Stimulated activated CD8-positive, alpha-beta memory T cell treated with anti-CD3 and anti-CD28 coated beads, Interleukin-7, amount 100 ng/mL, for 4 hours (primary cell): Measurements from ENCODE around the gene ABR.
"Not testable (repeated sequence)": the region's sequence is repeated elsewhere in the genome, so short reads cannot be mapped to it uniquely, and the experiment has no call there.

Source experiments
- DNase-seq, 2 donors: peaks; one replicate each; pipeline ENCODE4 v3.0.0-alpha.2; 2020; ENCODE audit warnings: low read depth in 2 of 2

Gene ABR

DNA sequence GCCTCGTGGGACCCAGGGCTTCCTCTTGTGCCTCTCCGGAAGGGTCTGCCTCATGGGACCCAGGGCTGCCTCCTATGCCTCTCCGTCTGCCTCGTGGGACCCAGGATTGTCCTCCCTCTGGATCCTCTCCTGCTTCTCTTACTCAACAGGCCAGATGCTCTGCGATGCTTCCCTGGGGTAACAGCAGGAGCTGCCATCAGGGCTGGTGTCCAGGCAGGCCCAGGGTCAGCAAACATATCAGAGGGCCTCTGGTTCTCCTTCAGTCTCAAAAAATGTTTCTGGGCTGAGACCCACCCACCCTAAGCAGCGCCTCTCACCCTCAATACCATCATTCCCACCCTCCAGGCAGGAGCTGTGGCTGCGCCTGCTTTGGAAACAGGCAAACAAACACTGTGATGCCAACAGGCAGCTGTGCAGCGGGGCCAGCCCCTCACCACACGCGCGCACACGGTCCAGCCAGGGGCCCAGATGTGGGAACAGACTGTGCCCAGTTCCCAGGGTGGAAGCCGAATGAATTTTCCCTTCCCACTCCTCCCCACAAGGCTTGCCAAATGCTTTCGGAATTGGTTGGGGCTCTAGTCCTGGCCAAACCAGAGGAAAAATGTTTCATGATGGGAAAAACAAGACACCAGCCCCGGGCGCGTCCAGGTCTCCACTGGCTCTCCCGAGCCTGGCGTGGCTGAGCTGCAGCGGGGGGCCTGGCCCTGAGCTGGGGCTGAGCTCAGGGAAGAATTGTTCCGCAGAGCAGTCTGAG, 171.6 kb downstream of the ABR start:
- DNase-seq = no peak

DNA sequence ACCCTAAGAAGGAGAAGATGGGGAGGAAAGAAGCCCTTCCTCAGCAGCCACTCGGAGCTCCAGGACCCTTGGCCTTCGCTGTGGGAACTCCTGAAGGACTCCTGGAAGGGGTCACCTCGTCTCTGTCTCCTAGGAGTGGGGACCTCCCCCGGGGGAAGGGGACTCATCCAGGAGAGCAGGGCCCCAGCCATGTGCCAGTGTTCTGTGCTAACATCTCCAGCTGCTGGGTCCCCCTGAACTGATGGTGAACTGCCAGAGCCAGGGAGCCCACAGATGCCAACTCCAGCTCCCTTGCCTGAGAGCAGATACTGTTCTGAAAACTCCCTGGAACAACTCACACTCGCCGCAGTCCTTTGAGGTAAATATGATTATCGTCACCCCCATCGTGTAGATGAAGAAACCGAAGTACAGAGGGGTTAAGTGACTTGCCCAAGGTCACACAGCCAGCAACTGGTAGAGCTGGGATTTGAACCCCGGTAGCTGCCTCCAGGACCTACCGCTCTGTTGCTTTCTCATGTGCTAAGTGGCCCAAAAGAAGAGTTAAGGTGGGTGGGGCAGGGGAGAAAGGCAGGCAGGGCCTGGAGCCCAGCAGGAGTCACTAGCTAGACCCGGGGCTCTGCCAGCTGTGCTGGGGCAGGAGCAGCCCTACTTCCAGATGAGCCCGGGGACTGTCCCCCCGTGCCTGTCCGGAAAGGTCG, 172.3 kb downstream of the ABR start:
- no peak for DNase-seq

DNA sequence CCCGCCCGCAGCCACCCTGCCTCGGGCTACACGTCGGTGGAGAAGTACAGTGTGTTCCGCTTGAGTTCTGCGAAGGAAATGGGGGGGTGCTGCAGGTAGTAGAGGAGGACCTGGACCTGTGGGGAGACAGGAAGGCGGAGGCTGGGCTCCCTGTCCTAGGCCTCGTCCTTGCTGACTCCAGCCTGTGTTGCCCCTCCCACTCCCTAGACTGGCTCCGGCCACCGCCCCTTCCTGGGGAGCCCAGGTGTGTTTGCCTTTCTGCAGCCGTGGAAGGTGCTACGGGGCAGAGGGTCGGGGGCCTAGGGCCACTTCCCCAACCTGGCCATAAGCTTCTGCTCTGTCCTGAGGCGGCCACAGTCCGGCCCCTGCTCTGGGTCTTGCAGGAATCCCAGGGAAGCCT, 173.7 kb downstream of the ABR start:
- no peak for DNase-seq

DNA sequence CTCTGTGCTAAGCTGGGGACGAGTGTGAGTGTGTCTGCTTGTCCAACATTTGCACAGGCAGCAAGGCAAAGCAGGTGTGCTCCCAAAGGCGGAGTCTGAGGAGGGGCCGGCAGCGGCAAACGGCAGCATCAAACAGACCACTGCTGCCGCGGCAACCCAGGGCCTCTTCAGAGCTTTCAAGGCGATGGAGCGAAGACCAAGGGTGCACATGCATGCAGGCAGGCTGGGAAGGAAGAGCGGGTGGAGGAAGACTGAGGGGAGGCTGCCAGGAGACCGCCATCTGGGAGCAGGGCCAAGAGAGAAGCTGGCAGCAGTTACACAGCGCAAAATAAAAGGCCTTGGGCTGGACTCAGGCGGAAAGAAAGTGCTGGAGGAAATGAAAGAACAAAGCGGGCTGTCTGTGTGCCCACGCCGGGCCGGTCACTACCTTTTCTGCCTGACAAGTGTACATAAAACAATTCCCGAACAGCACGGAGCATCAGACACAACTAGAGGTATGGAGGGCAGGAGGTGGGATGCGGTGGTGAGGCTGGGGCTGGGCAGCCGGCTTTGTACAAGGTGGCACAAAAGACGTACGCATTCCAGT, 174.3 kb downstream of the ABR start:
- no peak for DNase-seq

DNA sequence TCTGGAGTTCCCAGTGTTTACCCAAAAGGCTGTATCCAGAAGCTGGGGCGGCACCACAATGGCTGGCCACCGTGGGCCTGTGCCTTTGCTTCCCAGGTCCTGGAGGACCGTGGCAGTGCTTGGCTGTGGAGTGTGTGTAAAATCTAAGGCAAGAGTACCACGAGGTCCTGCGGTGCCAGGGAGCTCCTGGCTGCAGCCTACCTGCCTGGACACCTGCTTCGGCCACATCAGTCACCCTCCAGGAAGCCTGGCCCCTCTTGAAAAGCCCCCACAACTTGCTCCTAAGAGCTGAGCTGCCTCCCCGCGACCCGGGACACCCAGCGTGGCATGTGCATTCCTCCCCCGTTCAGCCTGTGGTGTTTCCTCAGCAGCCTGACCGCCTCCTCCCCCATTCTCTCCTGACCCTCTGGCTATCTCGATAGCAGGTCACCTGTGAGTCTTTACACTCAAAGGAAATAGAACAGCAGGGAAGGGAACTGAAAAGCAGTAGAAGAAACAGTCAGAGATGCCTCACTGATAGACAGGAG, 174.9 kb downstream of the ABR start:
- no peak for DNase-seq

DNA sequence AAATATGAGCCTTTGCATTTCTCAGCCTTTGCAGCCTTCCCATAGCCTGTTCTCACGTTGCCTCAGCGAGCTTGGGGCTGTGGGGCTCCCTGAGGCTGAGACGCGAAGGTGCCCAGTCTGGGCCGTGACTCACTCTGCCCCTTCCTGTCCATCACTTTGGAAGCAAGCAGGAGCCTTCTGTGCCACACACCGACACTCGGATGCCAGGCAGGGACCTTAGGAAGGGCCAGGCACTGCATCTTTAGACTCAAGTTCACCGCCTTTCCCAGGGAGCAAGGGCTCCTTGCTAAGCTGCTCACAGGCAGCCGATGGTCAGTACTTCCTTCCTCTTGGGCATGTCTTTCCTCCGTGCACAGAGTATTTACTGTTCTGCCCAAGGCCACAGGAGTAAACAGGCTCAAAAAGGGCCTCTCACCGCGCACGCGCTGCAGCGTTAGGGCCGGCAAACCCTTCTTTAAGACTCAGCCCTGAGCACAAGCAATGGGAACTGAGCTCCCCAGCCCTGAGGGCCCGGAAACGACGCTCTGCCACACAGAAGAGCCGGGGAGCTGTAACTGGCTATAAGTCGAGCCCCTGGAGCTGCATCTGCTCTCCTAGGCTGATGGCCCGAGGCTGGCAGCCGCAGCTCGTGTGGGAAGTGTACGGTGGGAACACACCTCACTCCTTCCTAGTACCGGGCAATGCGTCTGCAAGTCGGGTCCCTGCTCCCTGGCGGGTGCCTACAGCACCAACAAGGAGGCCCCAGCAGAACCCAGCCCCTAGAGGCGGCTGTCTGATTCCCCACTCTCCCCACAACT, 175.6 kb downstream of the ABR start:
- DNase-seq = no peak

DNA sequence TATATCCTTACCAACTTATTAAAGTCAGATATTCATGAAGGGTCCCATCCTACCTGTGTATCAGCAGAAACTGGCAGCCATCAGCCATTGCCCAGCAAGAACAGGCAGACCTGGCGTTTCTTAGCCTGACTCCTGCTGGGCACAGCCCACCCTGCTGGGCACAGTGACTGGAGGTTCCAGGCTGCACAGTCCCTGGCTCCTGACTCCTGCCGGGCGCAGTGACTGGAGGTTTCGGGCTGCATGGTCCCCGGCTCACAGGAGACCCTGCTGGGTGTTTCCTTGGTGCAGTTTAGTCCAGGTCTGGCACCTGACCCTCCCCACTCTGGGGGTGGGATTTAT, 176.2 kb downstream of the ABR start:
- no peak for DNase-seq

DNA sequence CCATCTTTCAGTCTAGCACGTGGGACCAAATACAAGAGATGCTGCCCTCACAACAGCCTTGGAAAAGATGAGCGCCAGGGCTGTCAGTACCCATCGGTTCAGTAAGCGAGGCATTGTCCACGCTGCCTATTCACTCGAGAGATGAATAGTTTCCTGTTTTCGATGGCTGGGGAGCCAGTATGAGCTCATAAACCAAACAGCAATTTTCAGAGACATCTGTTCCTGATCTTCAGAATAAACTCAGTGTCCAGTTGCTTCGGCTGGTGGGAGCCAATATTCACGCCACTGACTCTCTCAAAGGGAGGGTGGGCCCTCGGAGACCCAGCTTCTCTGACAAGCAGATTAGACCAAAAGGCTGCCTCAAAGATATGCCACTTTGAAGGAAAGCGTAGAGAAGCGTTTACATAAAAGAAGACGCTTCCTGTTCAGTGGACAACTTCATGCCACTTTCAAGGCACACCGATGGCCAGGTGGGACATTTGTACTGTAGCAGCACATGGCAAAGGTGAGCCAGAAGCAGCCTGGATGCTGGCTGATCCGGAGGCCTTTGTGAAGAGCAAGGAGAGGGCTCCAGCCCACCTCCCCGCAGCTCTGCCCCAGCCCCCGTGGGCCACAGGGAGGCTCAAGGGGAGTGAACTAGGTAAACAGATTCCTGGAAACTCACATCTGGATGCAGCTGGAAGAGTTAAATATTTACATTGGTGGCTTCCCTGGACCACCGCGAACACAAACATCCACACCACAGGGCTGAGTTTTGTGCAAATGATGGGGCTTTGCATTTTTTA, 176.8 kb downstream of the ABR start:
- DNase-seq = no peak

DNA sequence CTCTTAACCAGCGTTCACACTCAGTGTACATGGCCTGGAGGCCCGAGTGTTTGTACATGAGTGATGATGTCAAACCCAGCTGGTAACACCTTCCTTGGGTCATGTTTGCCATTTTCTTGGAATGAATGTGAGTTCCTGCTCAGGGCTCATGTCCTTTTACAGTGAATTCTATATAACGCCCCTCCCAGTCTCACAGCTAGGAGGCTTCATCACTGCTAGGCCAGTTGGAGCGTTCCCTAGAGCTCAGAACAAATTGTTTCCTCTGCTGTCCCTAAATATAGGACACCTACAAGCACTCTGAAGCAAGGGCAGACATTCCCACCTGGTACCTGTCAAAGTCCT, 177.4 kb downstream of the ABR start:
- no peak for DNase-seq

DNA sequence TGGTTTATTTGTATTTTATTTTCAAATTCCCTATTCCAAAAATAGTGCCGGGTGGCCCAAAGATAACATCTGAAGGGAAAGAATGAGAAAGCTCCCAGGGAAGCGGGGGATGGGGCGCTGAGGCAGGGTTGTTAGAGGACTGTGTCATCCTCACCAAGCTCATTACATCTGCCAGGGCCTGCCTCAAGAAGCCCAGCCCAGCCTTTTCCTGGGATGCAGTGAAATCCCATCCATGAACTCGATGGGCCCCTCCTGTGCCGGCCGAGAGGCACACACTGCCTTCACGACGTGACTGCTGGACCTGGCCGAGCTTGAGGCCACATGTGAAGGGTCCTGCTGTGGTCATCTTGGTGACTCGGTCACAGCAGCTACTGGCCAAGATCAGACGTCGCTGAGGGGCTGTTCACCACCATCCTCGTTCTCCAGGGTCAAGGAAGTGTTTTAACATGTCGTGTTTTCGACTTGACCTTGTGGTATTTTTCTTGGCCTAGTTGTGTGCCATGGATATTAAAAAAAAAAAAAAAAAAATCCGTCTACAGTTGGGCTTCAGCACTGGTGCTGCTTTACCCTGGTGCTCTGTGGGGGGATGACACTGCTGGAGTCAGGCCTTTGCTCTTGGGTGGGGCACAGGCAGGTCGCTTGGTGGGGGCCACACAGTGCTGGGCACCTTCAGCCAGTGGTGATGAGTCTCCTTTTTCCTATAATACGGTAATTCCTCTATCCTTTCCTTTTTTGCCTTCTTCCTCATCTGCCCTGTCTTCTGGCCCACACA, 178.0 kb downstream of the ABR start:
- DNase-seq = no peak

DNA sequence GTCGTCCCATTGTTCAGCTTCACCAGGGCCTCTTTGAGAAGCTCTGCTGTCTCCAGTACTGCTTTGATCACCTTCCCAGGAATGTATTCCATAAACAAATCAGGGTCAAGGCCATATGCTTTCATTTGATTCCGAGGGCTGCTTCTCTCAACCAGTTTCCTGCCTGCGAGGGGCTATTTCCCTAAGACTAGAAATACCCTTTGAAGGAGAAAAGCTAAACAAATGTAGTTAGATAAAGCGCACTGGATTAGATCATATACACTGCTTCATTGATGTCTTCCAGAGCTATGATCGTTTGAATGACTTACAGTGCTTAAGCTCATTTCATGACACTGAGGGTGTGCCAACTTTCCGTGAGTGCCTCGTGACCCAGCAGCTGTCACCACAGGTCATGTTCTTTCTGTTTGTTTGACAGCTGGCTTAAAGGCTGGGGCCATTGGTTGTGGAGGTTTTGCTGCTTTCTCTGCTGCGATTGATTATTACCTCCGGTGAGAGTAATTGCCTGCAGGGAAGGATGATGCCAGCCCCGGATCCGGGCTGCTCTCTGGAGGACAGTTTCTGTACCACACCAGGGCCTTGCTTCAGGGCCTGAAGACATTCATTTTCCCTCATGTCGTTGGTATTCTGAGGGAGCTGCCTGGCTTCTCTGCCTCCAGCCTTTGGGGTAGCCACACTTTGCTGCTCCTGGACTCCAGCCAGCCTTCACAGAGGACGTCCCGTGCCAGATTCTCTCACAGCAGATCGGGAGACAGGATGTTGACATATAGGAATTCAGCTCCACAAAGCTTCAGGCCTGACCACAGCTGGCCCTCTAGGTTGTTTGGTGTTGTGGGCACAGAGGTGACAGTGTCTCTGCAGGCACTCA, 179.0 kb downstream of the ABR start:
- no peak for DNase-seq

DNA sequence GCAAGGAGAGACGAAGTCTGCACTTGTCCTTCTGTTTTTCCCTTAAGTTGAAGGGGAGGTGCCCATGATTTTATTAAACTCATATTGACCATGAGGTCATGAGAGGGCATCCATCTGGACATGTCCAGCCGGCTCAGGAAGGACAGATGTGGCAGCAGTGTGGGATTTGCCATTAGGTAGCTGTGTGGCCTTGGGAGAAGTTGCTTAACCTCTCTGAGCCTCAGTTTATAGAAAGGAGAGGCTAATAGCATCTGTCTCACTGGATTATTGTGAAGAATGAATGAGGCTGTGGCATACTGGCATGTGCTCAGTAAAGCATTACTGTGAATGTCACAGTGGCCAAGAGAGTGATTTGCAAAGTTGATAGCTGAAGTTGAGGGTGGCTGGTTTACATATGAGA, 181.7 kb downstream of the ABR start:
- DNase-seq = no peak

DNA sequence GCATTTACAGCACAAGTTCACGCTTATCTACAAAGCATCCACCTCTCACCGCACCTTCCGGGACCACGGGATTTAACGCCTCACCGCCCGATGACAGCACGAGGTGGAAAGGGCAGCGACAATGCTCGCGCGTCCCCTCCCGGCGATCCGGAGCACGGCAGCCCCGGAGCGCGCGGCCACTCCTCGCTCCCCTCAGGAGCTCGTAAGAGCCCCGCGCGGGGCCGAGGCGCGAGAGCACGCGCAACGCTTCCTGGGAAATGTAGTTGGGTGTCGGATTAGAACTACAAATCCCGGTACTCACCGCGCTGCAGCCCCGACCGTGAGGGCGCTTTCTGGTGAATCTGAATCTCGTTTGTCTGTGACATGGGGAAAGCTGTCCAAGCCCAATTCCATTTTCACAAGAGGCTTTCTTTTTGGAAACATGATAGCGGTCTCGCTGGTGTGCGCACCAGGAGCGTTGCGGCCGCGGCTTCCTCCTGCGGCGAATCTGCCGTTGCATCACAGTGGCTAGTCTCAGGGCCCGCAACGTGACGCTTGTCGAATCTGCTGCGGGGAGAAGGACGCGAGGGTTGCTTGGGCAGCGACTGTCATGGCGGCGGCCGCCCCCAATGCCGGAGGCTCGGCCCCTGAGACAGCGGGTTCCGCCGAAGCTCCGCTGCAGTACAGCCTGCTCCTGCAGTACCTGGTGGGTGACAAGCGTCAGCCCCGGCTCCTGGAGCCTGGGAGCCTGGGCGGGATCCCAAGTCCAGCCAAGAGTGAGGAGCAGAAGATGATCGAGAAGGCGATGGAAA, 183.0 kb downstream of the ABR start, which contains the start of gene TIMM22:
Gene TIMM22, plus strand, starts transcription at position 576 of the 791 bp plus-strand sequence. Its CDS starts 14 bp downstream, at position 590.
- DNase-seq = peak; percentile 84 to 88

DNA sequence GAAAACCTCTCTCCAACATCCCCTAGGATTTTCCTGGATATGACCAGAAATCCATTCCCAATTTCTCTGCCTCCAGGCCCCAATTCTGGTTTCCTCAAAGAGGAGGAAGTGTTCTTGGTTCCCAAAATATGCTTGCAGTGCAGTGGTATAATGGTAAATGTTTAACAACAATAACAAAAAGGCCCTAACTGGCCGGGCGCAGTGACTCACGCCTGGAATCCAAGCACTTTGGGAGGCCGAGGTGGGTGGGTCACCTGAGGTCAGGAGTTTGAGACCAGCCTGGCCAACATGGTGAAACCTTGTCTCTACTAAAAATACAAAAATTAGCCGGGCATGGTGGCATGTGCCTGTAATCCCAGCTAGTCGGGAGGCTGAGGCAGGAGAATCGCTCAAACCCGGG, 184.5 kb downstream of the ABR start:
- DNase-seq = not testable (repeated sequence)

DNA sequence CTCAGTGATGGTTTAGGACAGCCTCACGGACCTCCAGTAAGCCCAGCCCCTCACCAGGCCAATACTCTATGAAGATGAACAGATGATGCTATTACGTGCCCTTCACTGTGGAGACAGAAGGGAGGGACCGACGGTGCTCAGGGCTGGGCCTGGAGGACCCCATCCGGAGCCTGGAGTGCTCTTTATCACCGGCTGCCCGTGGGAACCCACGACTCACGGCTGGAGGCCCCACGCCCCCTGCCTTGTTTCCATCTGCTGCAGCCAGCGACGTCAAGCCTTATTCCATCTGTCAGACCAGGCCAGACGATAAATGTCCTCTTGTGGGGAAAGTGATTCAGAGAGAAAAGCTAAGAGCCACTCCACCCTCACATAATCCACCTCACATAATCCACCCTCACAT, 186.8 kb downstream of the ABR start:
- DNase-seq = no peak

DNA sequence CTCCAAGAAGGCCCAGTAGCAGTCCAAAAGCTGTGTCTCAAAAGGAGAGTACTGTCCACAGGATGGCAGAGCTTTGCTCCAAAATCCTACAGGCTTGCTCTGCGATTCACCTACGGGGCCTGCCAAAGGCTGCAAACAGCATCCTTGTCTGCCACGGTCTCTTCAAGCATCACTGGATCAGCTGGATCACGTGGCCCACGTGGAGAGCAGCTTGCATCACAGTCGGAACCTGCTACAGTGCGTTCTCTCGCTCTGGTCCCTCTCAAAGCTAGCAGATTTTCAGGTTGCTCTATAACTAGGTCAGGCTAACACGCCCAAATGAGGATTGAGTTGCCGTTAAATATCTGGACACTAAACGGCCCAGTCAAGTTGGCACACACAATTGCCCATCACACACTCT, 191.2 kb downstream of the ABR start:
- DNase-seq = no peak

DNA sequence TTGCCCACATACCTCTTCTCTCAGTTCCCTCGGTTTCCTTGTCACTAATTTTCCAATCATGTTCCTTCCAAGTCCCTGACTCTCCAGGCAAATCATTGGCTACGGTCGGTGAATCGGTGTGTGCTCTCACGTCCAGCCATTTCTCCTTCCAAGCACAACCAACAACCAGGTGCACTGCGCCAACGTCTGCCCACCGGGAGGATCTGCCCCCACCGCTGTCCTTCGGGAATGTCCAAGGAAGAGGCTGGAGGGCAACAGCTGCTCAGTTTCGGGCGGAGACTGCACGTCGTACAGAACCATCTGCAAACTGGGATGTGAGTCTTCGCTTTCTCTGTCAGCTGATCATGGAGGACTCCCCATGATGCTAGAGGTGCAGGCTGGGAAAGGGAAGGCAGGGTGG, 191.8 kb downstream of the ABR start:
- DNase-seq = no peak

DNA sequence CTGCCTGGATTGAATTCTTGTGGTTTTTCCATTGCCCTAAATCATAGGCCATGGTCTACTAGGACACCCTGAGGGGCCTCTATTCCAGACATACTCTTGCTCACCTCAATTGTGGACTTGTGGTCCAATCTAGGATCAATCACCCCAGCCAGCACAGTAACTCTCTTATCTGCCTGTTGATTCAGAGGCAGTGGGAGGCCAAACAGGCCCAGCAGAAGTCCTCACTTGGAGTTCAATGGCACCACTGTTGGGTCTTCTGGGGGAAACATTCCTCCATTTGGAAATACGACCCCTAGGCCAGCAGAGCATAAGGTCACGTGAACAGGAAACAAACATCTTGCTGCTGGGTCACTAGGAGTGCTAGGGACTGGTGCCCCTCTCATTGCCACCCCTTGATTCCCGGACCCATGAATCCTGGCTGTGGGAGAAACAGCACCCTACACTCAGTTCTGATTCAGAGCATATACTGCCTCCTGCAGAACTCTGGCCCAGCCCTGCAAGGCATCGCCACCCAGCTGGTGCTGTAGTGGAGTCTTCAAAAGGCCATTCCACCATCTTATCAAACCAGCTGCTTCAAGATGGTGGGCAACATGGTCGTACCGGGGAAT, 193.4 kb downstream of the ABR start:
- no peak for DNase-seq
